NCI-H2171 (cell line): ENCODE measurements around the gene PHRF1.

ENCODE experiments used
- DNase-seq: peaks from one replicate; lab custom pipeline; 2025; lab: John Stamatoyannopoulos, UW

The PHRF1 gene

GRCh38 chr11:537622-538430 is 38.4 kb upstream of the PHRF1 start:
- DNase-seq = no peak

- DNase-seq = no peak
Measured at GRCh38 chr11:538431-539051, 37.7 kb upstream of the PHRF1 start.

- DNase-seq = no peak
Measured at GRCh38 chr11:539971-540481, 36.2 kb upstream of the PHRF1 start.

GRCh38 chr11:540583-541432 is 35.5 kb upstream of the PHRF1 start:
- no peak for DNase-seq

GRCh38 chr11:541433-541885 is 34.8 kb upstream of the PHRF1 start:
- no peak for DNase-seq

- DNase-seq = no peak
Measured at GRCh38 chr11:544817-545166, 31.5 kb upstream of the PHRF1 start.

- DNase-seq = no peak
Measured at GRCh38 chr11:545171-545570, 31.1 kb upstream of the PHRF1 start.

- DNase-seq = no peak
Measured at GRCh38 chr11:548700-549603, 27.3 kb upstream of the PHRF1 start.

- DNase-seq = no peak
Measured at GRCh38 chr11:550021-550745, 26.1 kb upstream of the PHRF1 start.

- no peak for DNase-seq
Measured at GRCh38 chr11:550746-551085, 25.6 kb upstream of the PHRF1 start.

GRCh38 chr11:551131-551530 is 25.1 kb upstream of the PHRF1 start:
- DNase-seq = no peak

- no peak for DNase-seq
Measured at GRCh38 chr11:551596-551995, 24.7 kb upstream of the PHRF1 start.

- no peak for DNase-seq
Measured at GRCh38 chr11:553083-553987, 22.9 kb upstream of the PHRF1 start.

GRCh38 chr11:553988-554340 is 22.3 kb upstream of the PHRF1 start:
- no peak for DNase-seq

- DNase-seq = peak; percentile 66
Measured at GRCh38 chr11:554428-555226, 21.6 kb upstream of the PHRF1 start.

GRCh38 chr11:555227-555779 is 21.0 kb upstream of the PHRF1 start:
- no peak for DNase-seq

- no peak for DNase-seq
Measured at GRCh38 chr11:555780-556661, 20.2 kb upstream of the PHRF1 start.
